GM23248 (cell line): Measurements from ENCODE around the gene TMEM163. TPM values are rescaled to one million over a fixed set of nuclear protein-coding genes. Genes with fewer than 3 reads are reported as not detected.

Experiments used
- DNase-seq: peaks from one replicate; pipeline ENCODE4 v3.0.0-alpha.2; 2015
- H2AFZ ChIP-seq: fragments of 200-600 bp; sonication (generic); 2 replicates; pipeline ENCODE4 v1.6.1; 2016; ENCODE audit warnings: antibody characterized with exemption
- H3F3A ChIP-seq: fragments of 200-600 bp; sonication (generic); 2 replicates; pipeline ENCODE4 v1.6.1; 2016; ENCODE audit warnings: mild to moderate bottlenecking, antibody characterized with exemption, mixed run types; ENCODE audit not compliant: insufficient read depth
- H3K27ac ChIP-seq: fragments of 200-600 bp; sonication (generic); 2 replicates; pipeline ENCODE4 v1.5.1; 2016; ENCODE audit warnings: mild to moderate bottlenecking
- H3K27me3 ChIP-seq: fragments of 200-600 bp; sonication (generic); replicated peaks from 2 replicates; pipeline ENCODE4 v1.6.1; 2016; ENCODE audit warnings: mild to moderate bottlenecking; ENCODE audit not compliant: insufficient read depth
- H3K36me3 ChIP-seq: fragments of 200-600 bp; sonication (generic); 2 replicates; pipeline ENCODE4 v1.6.1; 2016; ENCODE audit warnings: low read depth, mild to moderate bottlenecking
- H3K4me1 ChIP-seq: fragments of 200-600 bp; sonication (generic); 2 replicates; pipeline ENCODE4 v1.6.1; 2016; ENCODE audit warnings: mild to moderate bottlenecking; ENCODE audit not compliant: insufficient read depth
- H3K4me2 ChIP-seq: fragments of 200-600 bp; sonication (generic); one replicate; pipeline ENCODE4 v1.6.1; 2016; ENCODE audit warnings: mild to moderate bottlenecking; ENCODE audit not compliant: unreplicated experiment
- H3K4me3 ChIP-seq: fragments of 200-600 bp; sonication (generic); 2 replicates; pipeline ENCODE4 v1.5.1; 2016; ENCODE audit warnings: mild to moderate bottlenecking
- H3K79me2 ChIP-seq: fragments of 200-600 bp; sonication (generic); 2 replicates; pipeline ENCODE4 v1.6.1; 2016; ENCODE audit warnings: mild to moderate bottlenecking; ENCODE audit not compliant: insufficient read depth
- H3K9ac ChIP-seq: fragments of 200-600 bp; sonication (generic); 2 replicates; pipeline ENCODE4 v1.6.1; 2016; ENCODE audit warnings: mild to moderate bottlenecking
- H3K9me2 ChIP-seq: fragments of 200-600 bp; sonication (generic); 2 replicates; pipeline ENCODE4 v1.6.1; 2016; ENCODE audit warnings: mixed run types, mild to moderate bottlenecking, moderate library complexity; ENCODE audit not compliant: insufficient read depth
- H3K9me3 ChIP-seq: fragments of 200-600 bp; sonication (generic); one replicate; pipeline ENCODE4 v1.6.1; 2017; ENCODE audit warnings: low read depth
- H4K20me1 ChIP-seq: fragments of 200-600 bp; sonication (generic); 2 replicates; pipeline ENCODE4 v1.6.0; 2016; ENCODE audit not compliant: insufficient read depth
- EZH2 ChIP-seq: fragments of 200-600 bp; sonication (generic); IDR thresholded peaks from 2 replicates; pipeline ENCODE4 v1.6.1; 2018; ENCODE audit warnings: antibody characterized with exemption, mild to moderate bottlenecking; ENCODE audit not compliant: insufficient read depth, poor library complexity, severe bottlenecking
- EZH2phosphoT487 ChIP-seq: fragments of 200-600 bp; sonication (generic); IDR thresholded peaks from 2 replicates; pipeline ENCODE4 v1.6.1; 2018; ENCODE audit warnings: antibody characterized with exemption, moderate library complexity, mild to moderate bottlenecking, low read depth; ENCODE audit not compliant: insufficient read depth
- WGBS, 2 experiments: methylation state at CpG; one replicate each; pipeline ENCODE4 v1.1.6; 2015 to 2017; ENCODE audit warnings: low lambda C conversion rate in 2 of 2, low coverage in 1 of 2; ENCODE audit errors: missing lambda C conversion rate in 2 of 2; 5-methylcytosine and 5-hydroxymethylcytosine counted together
- in situ Hi-C: fragments of 300-500 bp; cut with MboI; formaldehyde crosslinking; loops from 2 replicates; pipeline ENCODE4 v1.15.0; 2020
- polyA plus RNA-seq: library from polyadenylated mRNA; unstranded; fragments of >200 nt; fragmentation: Nextera tagmentation; extraction: Ambion mirVana; gene quantifications from 2 replicates; pipeline ENCODE4 v1.2.1, GENCODE V29; 2016
- total RNA-seq: library from RNA; depleted of rRNA; stranded (reverse); fragments of >200 nt; shearing (Covaris generic); gene quantifications from 2 replicates; pipeline ENCODE4 v1.2.3, GENCODE V29; 2014

TMEM163 gene
- total and polyA plus RNA-seq, 2 experiments from 2014 or later, result not detected

DNA sequence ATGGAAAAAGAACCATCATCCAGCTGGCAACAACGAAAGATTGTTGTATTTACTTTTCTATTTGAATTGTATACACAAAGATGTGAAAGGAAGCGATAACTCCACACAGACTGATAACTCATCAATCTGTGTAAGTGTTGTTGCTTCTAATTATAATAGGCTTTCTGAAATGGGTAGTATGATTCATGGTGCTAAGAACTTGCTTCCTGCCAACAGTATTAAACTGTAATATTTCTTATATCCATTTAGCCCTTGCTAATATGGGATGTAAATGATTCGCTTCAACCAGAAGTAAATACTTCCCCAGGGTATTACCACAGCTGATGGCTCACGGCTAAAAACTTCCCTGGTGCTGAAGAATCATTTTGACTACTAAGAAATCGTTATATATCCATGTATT is 70.2 kb downstream of the TMEM163 start:
- in situ Hi-C loops, result no loop called here
- WGBS, 2 experiments, result 18 to 21% methylated on average over 5 of the region's 5 CpGs

GRCh38 chr2:134647607-134648256 is 71.1 kb downstream of the TMEM163 start:
- H3K9me2 ChIP-seq, result no peaks in the 10 kb centered on the region
- H3K79me2 ChIP-seq, result no peaks in the 10 kb centered on the region
- H3K27ac ChIP-seq, result no peak overlapping the region
- 16 to 20% methylated on average over 10 of the region's 10 CpGs for WGBS, 2 experiments
- H3K27me3 ChIP-seq, result no peaks in the 10 kb centered on the region
- TF ChIP-seq EZH2 (no peak), EZH2phosphoT487 (no peak)
- no peak overlapping the region for H3K4me2 ChIP-seq
- no peaks in the 10 kb centered on the region for H4K20me1 ChIP-seq
- no peaks in the 10 kb centered on the region for H3K9me3 ChIP-seq
- no peaks in the 10 kb centered on the region for H3K4me1 ChIP-seq
- H3F3A ChIP-seq, result no peaks in the 10 kb centered on the region
- no peak for DNase-seq
- in situ Hi-C loops, result no loop called here
- H2AFZ ChIP-seq, result no peak overlapping the region
- no peaks in the 10 kb centered on the region for H3K36me3 ChIP-seq
- H3K4me3 ChIP-seq, result no peak overlapping the region
- no peak overlapping the region for H3K9ac ChIP-seq

More for the DNA sequence above, 70.2 kb downstream of the TMEM163 start:
- H3K9ac ChIP-seq, result no peak overlapping the region
- no peaks in the 10 kb centered on the region for H3K9me3 ChIP-seq
- H2AFZ ChIP-seq, result no peak overlapping the region
- H3K9me2 ChIP-seq, result no peaks in the 10 kb centered on the region
- H4K20me1 ChIP-seq, result no peaks in the 10 kb centered on the region
- no peaks in the 10 kb centered on the region for H3K4me1 ChIP-seq
- no peaks in the 10 kb centered on the region for H3F3A ChIP-seq
- no peak for DNase-seq
- no peak overlapping the region for H3K27ac ChIP-seq
- H3K79me2 ChIP-seq, result no peaks in the 10 kb centered on the region
- no peak overlapping the region for H3K4me2 ChIP-seq
- no peaks in the 10 kb centered on the region for H3K27me3 ChIP-seq
- no peaks in the 10 kb centered on the region for H3K36me3 ChIP-seq
- TF ChIP-seq EZH2phosphoT487 (no peak), EZH2 (no peak)
- no peak overlapping the region for H3K4me3 ChIP-seq

GRCh38 chr2:134642938-134643337 is 75.9 kb downstream of the TMEM163 start:
- H3K4me2 ChIP-seq, result no peak overlapping the region
- H3K4me1 ChIP-seq, result no peaks in the 10 kb centered on the region
- no peaks in the 10 kb centered on the region for H3K27me3 ChIP-seq
- no peak overlapping the region for H3K4me3 ChIP-seq
- H3F3A ChIP-seq, result no peaks in the 10 kb centered on the region
- no peak overlapping the region for H2AFZ ChIP-seq
- H3K9me3 ChIP-seq, result no peaks in the 10 kb centered on the region
- TF ChIP-seq EZH2phosphoT487 (no peak), EZH2 (no peak)
- H4K20me1 ChIP-seq, result no peaks in the 10 kb centered on the region
- no peaks in the 10 kb centered on the region for H3K79me2 ChIP-seq
- in situ Hi-C loops, result no loop called here
- WGBS, 2 experiments, result 21 to 24% methylated on average over 1 of the region's 1 CpG
- H3K27ac ChIP-seq, result no peak overlapping the region
- H3K36me3 ChIP-seq, result no peaks in the 10 kb centered on the region
- no peak for DNase-seq
- H3K9ac ChIP-seq, result no peak overlapping the region
- no peaks in the 10 kb centered on the region for H3K9me2 ChIP-seq

DNA sequence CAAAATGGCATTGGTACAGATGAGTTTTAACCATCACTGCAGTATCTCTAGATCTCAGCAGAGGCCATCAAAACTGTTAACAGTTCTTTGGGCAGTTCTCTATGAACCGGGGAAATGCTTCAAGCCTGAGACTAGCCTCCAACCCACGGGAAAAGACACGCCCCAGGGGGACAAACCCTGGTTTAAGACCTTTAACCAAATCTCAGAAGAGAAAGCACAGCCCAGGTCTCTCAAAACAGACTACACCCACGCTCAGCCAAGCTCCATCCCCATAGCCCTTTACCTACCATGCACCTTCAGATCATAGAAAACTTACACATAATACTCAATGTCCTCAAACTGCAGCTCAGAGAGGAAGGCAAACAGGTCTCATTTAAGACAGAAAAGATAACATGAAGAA is 78.3 kb downstream of the TMEM163 start:
- Histone ChIP-seq H3K9me3 (no peaks in the 10 kb centered on the region), H3F3A (no peaks in the 10 kb centered on the region), H3K4me3 (no peak overlapping the region), H3K4me1 (no peaks in the 10 kb centered on the region), H3K79me2 (no peaks in the 10 kb centered on the region), H3K27ac (no peak overlapping the region), H2AFZ (no peak overlapping the region), H3K4me2 (no peak overlapping the region), H3K27me3 (no peaks in the 10 kb centered on the region), H3K9me2 (no peaks in the 10 kb centered on the region), H3K9ac (no peak overlapping the region), H3K36me3 (no peaks in the 10 kb centered on the region), H4K20me1 (no peaks in the 10 kb centered on the region)
- TF ChIP-seq EZH2, result no peak
- TF ChIP-seq EZH2phosphoT487, result no peak
- WGBS, 2 experiments, result 2% methylated on average over 4 of the region's 4 CpGs
- in situ Hi-C loops, result no loop called here
- DNase-seq, result no peak
